ENCODE data around the gene FMN2. TPM values are rescaled to one million over a fixed set of nuclear protein-coding genes. Genes with fewer than 3 reads are reported as not detected.
"Not testable (repeated sequence)": the region's sequence is repeated elsewhere in the genome, so short reads cannot be mapped to it uniquely, and the experiment has no call there.

FMN2 gene
- polyA plus RNA-seq, 3 donors: 5.1 to 7.4 (median 5.4) TPM

DNA sequence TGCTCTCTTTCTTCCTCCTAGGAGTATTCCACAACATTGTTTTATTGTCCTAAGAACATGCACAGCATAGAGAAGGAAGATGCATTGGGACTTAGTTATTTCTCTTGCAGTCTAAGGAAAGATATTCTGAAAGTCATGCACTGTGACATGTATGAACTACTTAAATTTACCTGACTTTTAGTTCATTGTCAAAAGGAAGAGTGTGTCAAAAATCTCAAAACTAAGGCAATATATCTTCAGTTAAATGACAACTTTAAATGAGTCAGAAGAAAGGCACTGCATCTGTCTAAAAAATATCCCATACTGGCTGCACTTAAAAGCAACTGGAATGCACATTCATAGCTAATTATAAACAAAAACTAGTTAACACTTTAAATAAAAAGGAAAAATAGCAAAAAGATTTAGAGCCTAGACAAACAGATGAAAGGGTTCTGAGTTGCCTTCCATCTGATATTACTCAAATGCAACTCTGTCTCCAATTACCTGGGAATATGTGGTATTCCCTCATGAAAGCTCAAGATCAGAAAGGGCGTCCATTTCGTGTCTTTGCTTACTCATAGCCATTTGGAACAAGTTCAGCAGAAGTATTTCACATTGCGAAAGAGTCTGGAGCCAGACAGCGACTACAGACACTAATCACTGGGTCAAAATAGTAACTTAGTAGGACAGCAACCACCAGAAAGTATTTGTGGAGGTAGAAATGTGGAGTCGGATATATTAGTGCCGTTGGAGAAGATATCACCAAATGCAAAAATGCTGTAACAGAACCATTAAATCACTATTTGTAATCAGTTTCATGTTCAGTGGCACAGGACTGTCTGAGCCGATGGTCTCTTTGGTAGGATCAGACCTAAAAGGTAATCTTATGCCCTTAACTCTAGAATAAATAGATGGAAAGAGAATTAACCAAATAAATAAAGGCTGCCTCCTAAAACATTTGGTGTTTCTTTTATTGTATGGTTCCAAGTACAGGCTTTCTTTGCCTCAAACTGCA lies 294.6 kb downstream of the FMN2 start:
- no peak for DNase-seq (ENCODE audit: extremely low read depth in 1 of 11, low read depth in 9 of 11, low spot score in 4 of 11)

DNA sequence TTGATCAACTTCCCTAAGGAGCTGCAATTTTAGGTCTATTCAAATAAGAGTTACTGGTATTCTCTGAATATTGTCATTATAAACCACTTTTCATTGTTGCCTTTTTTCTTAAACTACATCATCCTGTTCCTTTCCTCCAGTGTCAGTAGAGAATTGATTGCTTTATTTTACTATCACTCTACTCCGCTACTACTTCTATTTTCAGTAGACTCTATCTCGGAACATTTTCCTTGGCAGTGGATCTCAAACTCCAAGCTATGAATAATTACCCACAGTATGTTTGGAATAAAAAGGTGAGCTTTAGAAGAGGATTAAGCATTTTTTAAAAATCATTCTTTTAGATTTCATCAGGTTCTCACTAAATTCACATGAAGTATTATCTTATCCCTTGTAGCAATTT lies 295.4 kb downstream of the FMN2 start:
- no peak for DNase-seq (ENCODE audit: extremely low read depth in 1 of 11, low read depth in 9 of 11, low spot score in 4 of 11)

DNA sequence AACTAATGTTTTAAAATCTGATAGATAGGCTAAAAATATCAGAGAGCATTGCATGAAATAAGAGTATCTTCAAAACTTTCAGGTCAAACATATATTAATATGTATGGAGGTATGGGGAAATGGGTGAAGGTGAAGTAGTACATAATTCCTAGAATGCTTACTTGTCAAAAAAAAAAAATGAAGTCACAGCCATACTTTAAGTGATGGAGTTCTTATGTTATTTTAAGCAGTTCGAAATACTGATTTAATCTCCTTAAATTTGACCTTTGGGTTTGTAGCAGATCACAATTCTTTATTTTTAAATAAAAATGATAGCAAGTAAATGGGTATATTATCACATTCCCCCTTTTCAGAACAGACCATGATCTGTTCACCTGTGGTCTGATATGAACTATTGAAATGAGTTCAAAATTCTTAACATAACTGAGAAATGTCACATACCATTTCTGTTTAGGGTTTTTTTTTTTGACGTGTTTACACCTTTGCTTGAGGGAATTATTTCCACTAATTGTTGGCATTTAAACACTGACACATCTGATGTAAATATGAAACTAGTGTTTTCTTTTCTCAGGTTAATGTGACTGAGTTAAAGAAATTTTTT lies 300.1 kb downstream of the FMN2 start:
- DNase-seq (ENCODE audit: extremely low read depth in 1 of 11, low read depth in 9 of 11, low spot score in 4 of 11): no peak

DNA sequence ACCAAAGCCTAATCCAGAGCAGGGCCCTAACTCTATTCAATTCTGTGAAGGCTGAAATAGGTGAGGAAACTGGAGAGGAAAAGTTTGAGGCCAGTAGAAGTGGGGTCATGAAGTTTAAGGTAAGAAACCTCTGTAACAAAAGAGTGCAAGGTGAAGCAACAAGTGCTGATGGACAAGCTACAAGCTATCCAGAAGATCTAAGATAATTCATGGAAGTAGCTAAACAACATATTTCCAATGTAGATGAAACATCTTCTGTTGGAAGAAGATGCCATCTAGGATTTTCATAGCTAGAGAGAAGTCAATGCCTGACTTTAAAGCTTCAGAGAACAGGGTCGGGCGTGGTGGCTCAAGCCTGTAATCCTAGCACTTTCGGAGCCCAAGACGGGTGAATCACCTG lies 302.7 kb downstream of the FMN2 start:
- DNase-seq (ENCODE audit: extremely low read depth in 1 of 11, low read depth in 9 of 11, low spot score in 4 of 11): no peak

DNA sequence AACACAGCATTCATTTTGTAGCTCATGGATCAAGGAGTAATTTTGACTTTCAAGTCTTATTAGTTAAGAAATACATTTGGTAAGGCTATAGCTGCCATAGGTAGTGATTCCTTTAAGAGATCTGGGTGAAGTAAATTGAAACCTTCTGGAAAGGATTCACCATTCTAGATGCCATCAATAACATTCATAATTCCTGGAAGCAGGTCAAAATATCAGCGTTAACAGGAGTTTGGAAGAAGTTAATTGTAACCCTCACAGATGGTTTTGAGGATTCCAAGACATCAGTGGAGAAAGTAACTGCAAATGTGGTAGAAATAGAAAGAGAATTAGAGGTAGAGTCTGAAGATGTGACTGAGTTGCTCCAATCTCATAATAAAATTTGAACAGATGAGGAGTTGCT lies 303.7 kb downstream of the FMN2 start:
- no peak for DNase-seq (ENCODE audit: extremely low read depth in 1 of 11, low read depth in 9 of 11, low spot score in 4 of 11)

DNA sequence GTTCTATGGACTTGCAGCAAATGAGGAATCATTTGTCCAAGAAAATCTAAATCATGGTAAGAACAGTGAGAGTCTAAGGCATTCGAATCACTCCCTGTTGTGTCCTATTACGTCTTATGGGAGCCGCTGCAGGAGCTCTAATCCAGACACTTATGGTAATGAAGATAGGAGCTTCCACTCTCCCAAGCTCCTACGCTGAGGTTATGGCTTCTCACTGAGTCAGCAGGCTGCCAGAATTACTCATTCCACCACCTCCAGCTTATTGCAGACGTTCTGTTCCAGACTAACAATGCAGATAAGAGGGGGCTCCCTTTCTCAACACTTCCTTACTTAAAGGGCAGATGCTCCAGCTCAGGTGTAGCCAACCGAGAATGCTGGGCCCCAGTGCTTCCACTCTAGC lies 307.7 kb downstream of the FMN2 start:
- DNase-seq (ENCODE audit: extremely low read depth in 1 of 11, low read depth in 9 of 11, low spot score in 4 of 11): no peak

DNA sequence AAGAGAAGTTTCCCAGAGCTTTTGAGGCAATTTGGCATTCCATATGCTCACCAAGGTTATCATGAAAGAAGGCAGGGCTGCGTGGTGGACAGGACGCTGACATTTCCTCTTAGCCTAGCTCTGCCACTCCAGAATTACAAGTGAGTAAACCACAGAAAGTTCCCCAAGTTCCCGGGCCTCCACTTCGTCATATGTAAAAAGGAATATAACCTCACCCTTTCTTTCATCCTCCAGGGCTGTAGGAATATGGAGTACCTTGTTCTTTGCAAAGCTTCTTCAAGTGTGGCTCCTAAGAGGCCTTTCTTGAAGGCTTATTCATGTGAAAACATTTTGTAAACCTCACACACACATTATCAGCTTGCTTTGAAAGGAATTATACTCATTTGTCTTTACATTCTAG lies 310.0 kb downstream of the FMN2 start:
- DNase-seq (ENCODE audit: extremely low read depth in 1 of 11, low read depth in 9 of 11, low spot score in 4 of 11): no peak

DNA sequence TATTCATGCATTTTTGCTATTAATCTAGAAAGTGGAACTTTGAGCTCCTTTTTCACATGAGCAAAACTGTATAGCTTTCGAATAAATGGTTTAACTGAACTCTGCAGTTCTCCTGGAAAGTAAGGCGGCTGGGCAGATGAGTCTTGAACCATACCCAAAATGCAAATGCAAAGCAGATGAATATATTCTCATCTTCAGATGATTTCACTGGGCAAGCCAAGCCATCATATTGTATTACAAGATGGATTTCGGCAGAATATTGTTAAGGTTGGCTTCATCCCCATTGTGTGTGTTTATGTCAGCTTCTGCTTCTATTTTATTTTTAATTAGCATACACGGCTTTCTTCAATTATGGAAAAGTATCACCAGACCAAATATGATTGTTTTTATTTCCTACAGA lies 310.6 kb downstream of the FMN2 start:
- DNase-seq (ENCODE audit: extremely low read depth in 1 of 11, low read depth in 9 of 11, low spot score in 4 of 11): no peak

DNA sequence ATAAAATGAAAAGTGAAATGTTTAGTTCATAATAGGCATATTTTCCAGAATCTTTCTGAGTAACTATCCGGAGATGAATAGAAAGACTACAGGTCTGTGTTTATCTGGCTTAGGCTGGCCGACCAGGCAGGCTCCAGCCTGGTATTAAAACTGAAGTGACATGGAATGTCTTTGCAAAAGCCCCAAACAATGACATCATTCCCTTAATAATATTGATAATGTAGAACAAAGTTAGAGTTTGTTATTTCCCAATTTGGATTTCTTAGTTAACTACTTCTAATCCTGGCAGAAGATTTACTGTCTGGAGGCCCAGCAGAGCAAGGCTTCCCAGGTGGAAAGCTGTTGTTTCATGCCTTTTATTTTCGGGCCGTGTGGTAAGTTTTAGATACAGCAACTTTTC lies 312.6 kb downstream of the FMN2 start:
- no peak for DNase-seq (ENCODE audit: extremely low read depth in 1 of 11, low read depth in 9 of 11, low spot score in 4 of 11)

DNA sequence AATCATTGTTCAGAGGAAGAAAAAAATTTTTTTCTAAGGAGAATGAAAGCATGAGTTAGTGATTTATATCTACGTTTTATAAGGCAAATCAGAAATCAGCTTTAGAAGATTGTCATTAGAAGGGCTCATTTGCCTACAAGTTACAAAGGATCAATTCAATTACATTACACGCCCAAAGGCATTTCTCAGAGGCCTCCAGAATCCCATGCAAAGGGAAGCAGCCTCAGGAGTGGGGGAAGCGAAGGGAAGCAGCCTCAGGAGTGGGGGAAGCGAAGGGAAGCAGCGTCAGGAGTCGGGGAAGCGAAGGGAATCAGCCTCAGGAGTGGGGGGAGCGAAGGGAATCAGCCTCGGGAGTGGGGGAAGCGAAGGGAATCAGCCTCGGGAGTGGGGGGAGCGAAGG lies 314.1 kb downstream of the FMN2 start:
- DNase-seq (ENCODE audit: extremely low read depth in 1 of 11, low read depth in 9 of 11, low spot score in 4 of 11): no peak

DNA sequence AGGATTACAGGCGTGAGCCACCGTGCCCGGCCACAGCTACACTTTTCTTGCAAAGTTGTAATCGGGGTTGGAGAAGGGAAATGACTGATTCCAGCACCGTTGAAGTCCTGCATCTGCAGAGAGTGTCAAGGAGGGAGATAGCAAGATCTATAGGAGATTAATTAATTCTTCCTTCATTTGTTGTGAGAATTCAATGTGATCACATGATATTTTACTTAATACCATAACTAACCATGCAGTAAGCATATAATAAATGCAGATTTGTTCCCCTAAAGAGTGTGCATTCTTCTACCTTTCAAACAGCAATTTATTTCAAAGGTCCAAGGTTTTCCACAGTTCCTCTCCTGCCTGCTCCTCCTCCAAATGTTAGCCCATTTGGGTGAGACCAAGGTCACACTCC lies 315.7 kb downstream of the FMN2 start:
- DNase-seq (ENCODE audit: extremely low read depth in 1 of 11, low read depth in 9 of 11, low spot score in 4 of 11): no peak

DNA sequence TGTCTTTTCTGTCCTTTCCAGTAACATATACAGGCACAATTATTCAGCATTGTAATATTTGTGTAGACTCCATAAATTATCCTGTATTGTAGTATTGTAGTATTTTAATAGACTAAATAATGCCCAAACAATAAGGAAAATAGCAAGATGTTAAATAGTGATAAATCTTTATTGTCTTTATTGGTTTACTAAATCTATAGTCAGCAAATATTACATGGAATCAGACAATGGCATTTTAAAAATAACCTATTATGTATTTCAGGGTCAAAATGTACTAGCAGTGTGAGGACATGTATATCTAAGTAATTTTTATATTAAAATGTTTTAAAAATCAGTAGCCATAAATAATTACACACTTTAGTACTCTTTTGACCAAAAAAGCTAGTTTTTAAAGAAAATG lies 317.9 kb downstream of the FMN2 start:
- DNase-seq (ENCODE audit: extremely low read depth in 1 of 11, low read depth in 9 of 11, low spot score in 4 of 11): no peak

DNA sequence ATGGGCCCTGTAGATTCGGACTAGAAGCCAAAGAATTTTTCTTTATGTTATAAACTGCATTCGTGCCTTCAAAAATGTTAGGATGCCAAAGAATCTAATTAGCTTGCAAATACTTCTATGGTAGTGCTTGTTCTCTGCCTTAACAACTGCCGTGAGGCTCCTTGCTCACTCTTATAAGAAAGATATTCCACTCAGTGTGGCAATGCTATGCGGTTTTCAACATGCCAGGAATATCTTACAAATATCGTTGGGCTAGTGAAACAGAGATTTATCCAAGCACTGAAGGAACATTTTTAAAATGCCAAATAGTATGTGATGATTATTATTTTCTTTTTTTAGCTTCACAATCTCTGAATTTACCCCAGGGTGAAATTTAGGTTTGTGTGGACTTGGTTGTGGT lies 322.0 kb downstream of the FMN2 start:
- no peak for DNase-seq (ENCODE audit: extremely low read depth in 1 of 11, low read depth in 9 of 11, low spot score in 4 of 11)

DNA sequence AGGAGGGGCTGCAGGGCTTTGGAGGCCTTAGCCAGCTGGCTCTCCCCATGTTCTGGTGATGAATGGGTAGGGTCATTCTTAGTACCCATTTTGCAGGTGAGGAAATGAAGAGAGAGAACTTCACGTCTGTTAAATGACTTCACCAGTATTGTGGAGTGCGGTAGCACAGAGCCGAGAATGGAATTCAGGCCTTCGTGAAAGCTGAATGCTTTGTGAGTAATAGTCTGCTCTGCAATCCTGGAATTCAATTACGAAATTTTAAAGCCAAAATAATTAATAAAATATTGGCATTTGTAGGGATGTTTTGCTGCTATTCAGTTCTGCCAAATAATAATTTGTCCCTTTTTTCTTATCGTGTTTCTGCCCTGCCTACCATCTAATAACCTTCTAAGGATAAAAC lies 322.6 kb downstream of the FMN2 start:
- DNase-seq (ENCODE audit: extremely low read depth in 1 of 11, low read depth in 9 of 11, low spot score in 4 of 11): no peak

DNA sequence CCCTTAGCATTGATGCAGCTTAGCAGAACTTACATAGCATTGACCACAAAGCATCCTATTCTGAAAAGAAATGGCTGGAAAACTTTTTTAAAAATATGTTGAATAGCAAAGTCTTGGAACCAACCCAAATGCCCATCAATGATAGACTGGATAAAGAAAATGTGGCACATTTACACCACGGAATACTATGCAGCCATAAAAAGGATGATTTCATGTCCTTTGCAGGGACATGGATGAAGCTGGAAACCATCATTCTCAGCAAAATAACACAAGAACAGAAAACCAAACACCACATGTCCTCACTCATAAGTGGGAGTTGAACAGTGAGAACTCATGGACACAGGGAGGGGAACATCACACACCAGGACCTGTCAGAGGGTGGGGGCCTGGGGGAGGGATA lies 323.3 kb downstream of the FMN2 start:
- not testable (repeated sequence) for DNase-seq (ENCODE audit: extremely low read depth in 1 of 11, low read depth in 9 of 11, low spot score in 4 of 11)

DNA sequence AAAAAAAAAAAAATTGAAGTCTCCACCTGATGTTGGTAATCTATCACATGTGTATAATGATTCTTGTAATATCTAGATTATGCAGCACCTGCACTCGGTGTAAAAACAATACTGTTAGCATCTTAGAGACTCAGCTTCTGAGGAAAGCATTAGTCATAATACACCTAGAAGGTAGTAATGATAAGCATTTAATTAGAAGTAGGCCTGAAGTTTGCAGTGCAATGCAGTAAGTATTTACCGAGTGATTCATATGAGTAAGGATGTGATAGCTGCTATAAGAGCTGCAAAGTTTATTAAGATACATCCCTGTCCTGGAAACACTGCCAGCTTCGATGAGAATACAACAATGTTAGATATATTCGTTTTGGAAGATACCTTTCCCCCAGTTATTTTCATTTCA lies 323.8 kb downstream of the FMN2 start:
- no peak for DNase-seq (ENCODE audit: extremely low read depth in 1 of 11, low read depth in 9 of 11, low spot score in 4 of 11)

DNA sequence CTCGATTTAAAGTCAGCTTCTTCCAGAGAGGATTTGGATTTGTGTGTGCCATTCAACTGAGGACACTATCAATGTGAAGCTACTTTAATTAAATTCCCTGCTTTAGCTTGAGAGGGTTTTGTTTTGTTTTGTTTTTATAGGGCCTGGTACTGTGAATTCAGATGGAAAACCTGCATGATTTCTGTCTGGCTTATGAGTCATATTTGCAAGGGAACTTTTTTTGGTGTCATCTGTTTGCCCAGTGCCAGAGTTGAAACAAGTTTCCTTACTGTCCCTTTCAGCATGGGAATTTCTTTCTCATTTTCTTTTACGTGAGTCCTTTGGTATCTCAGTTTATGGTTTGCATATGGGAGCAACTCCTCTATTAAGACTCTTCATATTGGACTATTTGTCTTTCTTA lies 325.6 kb downstream of the FMN2 start:
- no peak for DNase-seq (ENCODE audit: extremely low read depth in 1 of 11, low read depth in 9 of 11, low spot score in 4 of 11)

DNA sequence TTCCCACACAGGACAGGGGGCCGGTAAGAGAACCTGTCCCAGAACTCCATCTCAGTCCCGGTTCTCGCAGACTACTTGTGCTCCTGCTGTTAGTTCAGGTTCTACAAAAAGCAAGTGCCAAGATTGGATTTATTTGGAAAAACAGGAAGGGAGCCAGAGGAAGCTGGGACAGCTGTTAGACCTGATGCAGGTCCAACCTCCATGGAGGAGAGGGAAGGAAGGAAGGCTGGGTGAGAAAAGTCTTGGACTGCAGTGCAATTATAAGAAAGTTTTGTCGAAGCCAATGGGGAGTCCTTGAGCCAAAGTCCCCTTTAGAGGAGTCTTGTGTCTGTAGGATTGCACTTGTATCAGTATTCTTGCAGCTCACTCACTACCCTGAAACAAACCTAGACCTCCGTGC lies 329.1 kb downstream of the FMN2 start:
- DNase-seq (ENCODE audit: extremely low read depth in 1 of 11, low read depth in 9 of 11, low spot score in 4 of 11): no peak

DNA sequence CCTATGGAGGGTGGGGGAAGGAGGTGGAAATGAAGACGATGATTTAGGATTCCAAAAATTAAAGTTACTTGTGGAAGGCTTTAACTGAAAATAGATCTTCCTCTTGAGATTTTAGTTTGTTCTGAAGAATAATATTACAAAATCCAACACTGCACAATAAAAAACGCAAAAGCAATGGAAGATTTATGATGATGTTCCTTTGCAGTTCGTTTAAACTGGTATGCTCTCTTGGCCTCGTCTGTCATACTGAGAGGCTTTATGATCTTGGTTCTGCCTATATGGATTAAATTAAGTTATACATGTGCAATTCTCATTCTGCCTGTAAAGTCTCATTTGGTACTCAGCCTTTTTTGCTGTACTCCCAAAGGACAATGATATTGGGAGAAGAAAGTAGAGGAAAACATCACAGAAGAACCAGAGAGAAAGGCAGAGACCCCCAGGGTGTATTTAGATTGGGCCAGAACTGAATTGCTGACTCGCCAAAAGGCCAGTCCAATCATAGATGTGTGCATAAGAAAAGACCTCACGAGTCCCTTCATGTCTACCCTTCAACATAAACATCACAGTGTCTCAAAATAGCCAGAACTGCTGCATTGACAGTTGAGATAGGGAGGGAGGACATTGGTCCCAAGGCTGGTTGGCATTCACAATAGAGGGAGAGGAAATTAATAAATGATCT lies 331.7 kb downstream of the FMN2 start:
- no peak for DNase-seq (ENCODE audit: extremely low read depth in 1 of 11, low read depth in 9 of 11, low spot score in 4 of 11)

All from renal cortex interstitium (tissue), 11 donors.